Type B pancreatic cell (in vitro differentiated cells): ENCODE measurements around the gene KASH5. TPM values are rescaled to one million over a fixed set of nuclear protein-coding genes. Genes with fewer than 3 reads are reported as not detected.
"Not testable (repeated sequence)": the region's sequence is repeated elsewhere in the genome, so short reads cannot be mapped to it uniquely, and the experiment has no call there.

Source experiments
- DNase-seq: peaks from one replicate; pipeline ENCODE4 v3.0.0; 2021; ENCODE audit warnings: mixed read lengths; ENCODE audit not compliant: unreplicated experiment; ENCODE audit errors: extremely low spot score
- H3K27ac Mint-ChIP-seq: 2 replicates; pipeline ENCODE4 v1.8.0; 2021; ENCODE audit warnings: mild to moderate bottlenecking, mixed read lengths
- H3K27me3 Mint-ChIP-seq: 2 replicates; pipeline ENCODE4 v1.8.0; 2021; ENCODE audit warnings: mixed read lengths
- H3K36me3 Mint-ChIP-seq: 2 replicates; pipeline ENCODE4 v1.8.0; 2021; ENCODE audit warnings: mixed read lengths
- H3K4me1 Mint-ChIP-seq: one replicate; pipeline ENCODE4 v1.8.0; 2021; ENCODE audit warnings: mixed read lengths; ENCODE audit not compliant: unreplicated experiment
- H3K4me3 Mint-ChIP-seq: 2 replicates; pipeline ENCODE4 v1.8.0; 2021; ENCODE audit warnings: mild to moderate bottlenecking, mixed read lengths
- H3K9me3 Mint-ChIP-seq: 2 replicates; pipeline ENCODE4 v1.8.0; 2021; ENCODE audit warnings: mixed read lengths
- CTCF ChIP-seq: fragments of 200-600 bp; sonication (generic); conservative IDR thresholded peaks from 2 replicates; pipeline ENCODE4 v1.5.0; 2021; ENCODE audit warnings: antibody characterized with exemption, mild to moderate bottlenecking
- total RNA-seq: library from RNA; stranded (reverse); gene quantifications from 2 replicates; pipeline ENCODE4 v1.2.1, GENCODE V29; 2021; ENCODE audit warnings: low replicate concordance

KASH5 gene
- total RNA-seq, 1 donor from 2014 or later, result not detected

DNA sequence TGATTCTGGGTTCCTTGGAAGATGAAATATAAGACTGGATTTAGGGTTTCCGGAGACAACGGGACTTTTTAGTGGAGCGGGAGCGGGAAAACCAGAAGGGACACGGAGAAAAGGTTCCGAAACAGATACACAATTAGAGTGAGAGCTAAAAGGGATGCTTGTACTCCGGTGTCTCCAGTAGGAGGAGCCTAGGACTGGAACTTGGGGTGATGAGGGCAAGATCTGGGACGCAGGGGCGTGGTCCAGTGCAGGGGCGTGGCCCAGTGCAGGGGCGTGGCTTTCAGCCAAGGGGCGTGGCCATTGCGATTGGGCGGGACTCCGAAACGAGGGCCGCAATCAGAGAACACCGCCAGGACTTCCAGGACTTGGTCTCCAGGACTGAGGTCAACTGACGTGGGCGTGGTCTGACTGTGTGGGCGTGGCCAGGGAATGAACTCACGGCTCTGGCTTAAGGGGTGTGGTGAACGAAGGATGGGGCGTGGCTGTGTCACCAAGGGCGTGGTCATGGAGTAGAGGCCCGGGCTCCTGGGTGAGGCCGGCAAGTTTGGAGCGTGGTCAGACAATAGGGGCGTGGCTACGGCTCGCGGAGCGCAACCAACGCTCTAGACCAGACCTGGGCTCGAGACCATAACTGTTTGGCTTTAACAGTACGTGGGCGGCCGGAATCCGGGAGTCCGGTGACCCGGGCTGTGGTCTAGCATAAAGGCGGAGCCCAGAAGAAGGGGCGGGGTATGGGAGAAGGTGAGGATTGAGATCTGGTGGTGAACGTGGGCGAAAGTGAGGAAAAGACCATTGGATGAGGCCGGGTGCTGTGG is 24.6 kb upstream of the KASH5 start, which contains the start of gene DKKL1:
TSS of gene DKKL1 (plus strand) at position 610 of the 815 bp plus-strand sequence. CDS start at position 732, 122 bp downstream.
- H3K27ac Mint-ChIP-seq, result no peak within 1 kb of the TSS
- H3K4me3 Mint-ChIP-seq, result no peak within 1 kb of the TSS
- no peak for TF ChIP-seq CTCF
- peaks cover 5% of the 10 kb centered on the region for H3K4me1 Mint-ChIP-seq
- no peaks in the 10 kb centered on the region for H3K9me3 Mint-ChIP-seq
- H3K27me3 Mint-ChIP-seq, result no peaks in the 10 kb centered on the region
- DNase-seq, result peak; percentile 99
- peaks cover 3% of the 10 kb centered on the region for H3K36me3 Mint-ChIP-seq

GRCh38 chr19:49364083-49364737 is 23.8 kb upstream of the KASH5 start:
- Mint-ChIP-seq H3K36me3 (peaks cover 2% of the 10 kb centered on the region), H3K4me3 (no peak overlapping the region), H3K9me3 (no peaks in the 10 kb centered on the region), H3K27ac (no peak overlapping the region), H3K27me3 (no peaks in the 10 kb centered on the region), H3K4me1 (peaks cover 5% of the 10 kb centered on the region)
- no peak for TF ChIP-seq CTCF
- no peak for DNase-seq

DNA sequence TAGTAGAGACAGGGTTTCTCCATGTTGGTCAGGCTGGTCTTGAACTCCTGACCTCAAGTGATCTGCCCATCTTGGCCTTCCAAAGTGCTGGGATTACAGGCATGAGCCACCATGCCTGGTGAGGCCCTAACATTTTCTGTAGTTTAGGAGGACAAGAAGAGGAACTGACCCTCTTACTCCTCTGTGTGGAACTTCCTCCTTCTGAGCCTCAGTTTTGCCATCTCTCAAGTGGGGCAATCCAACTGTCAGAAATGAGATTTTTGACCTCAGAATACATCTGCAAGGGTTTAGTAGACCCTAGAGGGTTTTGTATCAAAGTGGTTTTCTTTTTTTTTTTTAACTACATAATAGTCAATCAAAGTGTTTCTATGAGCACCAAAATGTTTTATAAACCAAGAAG is 21.9 kb upstream of the KASH5 start:
- H3K27me3 Mint-ChIP-seq, result no peaks in the 10 kb centered on the region
- H3K9me3 Mint-ChIP-seq, result peaks cover 4% of the 10 kb centered on the region
- no peak for DNase-seq
- no peak overlapping the region for H3K4me3 Mint-ChIP-seq
- TF ChIP-seq CTCF, result no peak
- no peak overlapping the region for H3K27ac Mint-ChIP-seq
- no peaks in the 10 kb centered on the region for H3K36me3 Mint-ChIP-seq
- H3K4me1 Mint-ChIP-seq, result no peaks in the 10 kb centered on the region

DNA sequence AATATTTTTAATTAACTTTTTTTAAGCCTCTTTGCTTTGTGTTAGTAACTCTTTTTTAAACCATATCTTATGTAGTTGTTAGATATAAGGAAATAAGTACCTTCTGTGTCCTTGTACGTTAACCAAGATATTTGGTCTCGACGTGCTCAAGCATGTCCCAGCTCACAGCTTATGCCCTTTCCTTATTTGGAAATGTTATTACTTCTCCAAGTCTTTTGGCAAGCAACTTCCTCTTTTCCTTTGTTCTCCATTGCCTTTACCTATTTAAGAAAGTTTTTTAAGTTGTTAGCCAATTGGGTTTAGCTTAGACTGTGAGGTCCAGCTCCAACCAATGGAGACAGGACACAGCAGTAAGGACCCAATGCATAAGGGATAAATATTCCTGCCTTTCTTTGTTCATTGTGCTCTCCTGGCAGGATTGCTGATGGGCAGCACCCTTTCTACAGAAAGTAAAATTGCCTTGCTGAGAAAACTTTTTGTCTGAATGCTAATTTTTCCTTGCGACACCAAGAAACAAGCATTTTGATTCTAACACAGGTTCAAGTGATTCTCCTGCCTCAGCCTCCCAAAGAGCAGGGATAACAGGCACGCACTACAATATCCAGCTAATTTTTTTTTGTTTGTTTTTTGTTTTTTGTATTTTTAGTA is 19.2 kb upstream of the KASH5 start:
- Mint-ChIP-seq H3K36me3 (no peaks in the 10 kb centered on the region), H3K27ac (no peak overlapping the region), H3K4me3 (no peak overlapping the region), H3K4me1 (no peaks in the 10 kb centered on the region), H3K9me3 (peaks cover 4% of the 10 kb centered on the region), H3K27me3 (no peaks in the 10 kb centered on the region)
- no peak for TF ChIP-seq CTCF
- DNase-seq, result no peak

DNA sequence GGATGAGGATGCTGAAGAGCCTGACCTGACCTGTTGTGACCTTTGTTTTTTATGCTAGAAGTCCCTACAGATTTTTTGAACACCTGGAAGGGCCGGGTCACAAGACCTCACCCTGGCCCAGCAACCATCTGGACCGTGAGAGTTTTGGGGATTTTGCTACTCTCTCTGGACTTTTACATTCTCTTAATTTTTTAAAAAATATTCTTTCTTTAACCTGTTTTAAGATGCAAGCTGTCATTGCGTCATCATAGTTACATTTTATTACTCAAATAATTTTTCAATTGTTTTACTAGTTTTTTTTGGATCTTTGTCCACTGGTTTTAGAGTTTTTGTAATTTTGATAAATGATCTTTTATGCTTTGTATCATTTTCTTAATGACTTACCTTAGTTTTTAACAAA is 16.9 kb upstream of the KASH5 start:
- Mint-ChIP-seq H3K27ac (no peak overlapping the region), H3K4me3 (no peak overlapping the region), H3K4me1 (no peaks in the 10 kb centered on the region), H3K9me3 (peaks cover 4% of the 10 kb centered on the region), H3K36me3 (no peaks in the 10 kb centered on the region), H3K27me3 (peaks cover 6% of the 10 kb centered on the region)
- DNase-seq, result no peak
- no peak for TF ChIP-seq CTCF

DNA sequence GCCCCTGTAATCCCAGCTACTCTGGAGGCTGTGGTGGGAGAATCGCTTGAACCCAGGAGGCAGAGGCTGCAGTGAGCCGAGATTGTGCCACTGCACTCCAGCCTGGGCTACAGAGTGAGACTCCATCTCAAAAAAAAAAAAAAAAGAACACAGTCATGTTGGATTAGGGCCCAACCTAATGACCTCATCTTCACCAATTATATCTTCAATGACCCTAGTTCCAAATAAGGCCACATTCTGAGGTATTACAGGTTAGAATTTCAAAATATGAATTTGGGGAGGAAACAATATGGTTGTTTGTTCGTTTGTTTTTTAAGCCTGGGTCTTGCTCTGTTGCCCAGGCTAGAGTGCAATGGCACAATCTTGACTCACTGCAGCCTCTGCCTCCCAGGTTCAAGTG is 14.9 kb upstream of the KASH5 start:
- H3K27me3 Mint-ChIP-seq, H3K4me1 Mint-ChIP-seq, DNase-seq, H3K4me3 Mint-ChIP-seq, H3K36me3 Mint-ChIP-seq, H3K9me3 Mint-ChIP-seq, H3K27ac Mint-ChIP-seq: not testable (repeated sequence)
